DMS79 (cell line): ENCODE data around the gene ZNF681.
A peak's percentile ranks its signal among the peaks of the same experiment; 100 is the strongest.
"Not testable (repeated sequence)": the region's sequence is repeated elsewhere in the genome, so short reads cannot be mapped to it uniquely, and the experiment has no call there.

Experiments used
- DNase-seq: peaks from one replicate; lab custom pipeline; 2025; lab: John Stamatoyannopoulos, UW

Gene ZNF681

GRCh38 chr19:23774106-23774505 lies 15.4 kb upstream of the ZNF681 start:
- DNase-seq: no peak

GRCh38 chr19:23772675-23773063 lies 14.0 kb upstream of the ZNF681 start:
- DNase-seq: peak; percentile 71

- no peak for DNase-seq
Measured at GRCh38 chr19:23771761-23772674, 13.3 kb upstream of the ZNF681 start.

- no peak for DNase-seq
Measured at GRCh38 chr19:23771316-23771715, 12.6 kb upstream of the ZNF681 start.

- DNase-seq: no peak
Measured at GRCh38 chr19:23770672-23771250, 12.1 kb upstream of the ZNF681 start.

GRCh38 chr19:23769691-23770468 lies 11.2 kb upstream of the ZNF681 start:
- no peak for DNase-seq

GRCh38 chr19:23766951-23767350 lies 8.3 kb upstream of the ZNF681 start:
- no peak for DNase-seq

- DNase-seq: no peak
Measured at GRCh38 chr19:23764781-23765180, 6.1 kb upstream of the ZNF681 start.

GRCh38 chr19:23762884-23763711 lies 4.4 kb upstream of the ZNF681 start:
- peak; percentile 87 for DNase-seq

- no peak for DNase-seq
Measured at GRCh38 chr19:23762548-23762883, 3.8 kb upstream of the ZNF681 start.

GRCh38 chr19:23760326-23760725 lies 1.6 kb upstream of the ZNF681 start:
- not testable (repeated sequence) for DNase-seq

- DNase-seq: not testable (repeated sequence)
Measured at GRCh38 chr19:23743633-23744232, 15.0 kb downstream of the ZNF681 start.

- DNase-seq: not testable (repeated sequence)
Measured at GRCh38 chr19:23730729-23731465, 27.8 kb downstream of the ZNF681 start.

GRCh38 chr19:23724161-23724560 lies 34.5 kb downstream of the ZNF681 start:
- not testable (repeated sequence) for DNase-seq

GRCh38 chr19:23718802-23719201 lies 39.9 kb downstream of the ZNF681 start:
- DNase-seq: no peak

- DNase-seq: no peak
Measured at GRCh38 chr19:23716792-23717191, 41.9 kb downstream of the ZNF681 start.

GRCh38 chr19:23709347-23709746 lies 49.3 kb downstream of the ZNF681 start:
- DNase-seq: no peak

GRCh38 chr19:23706657-23707056 lies 52.0 kb downstream of the ZNF681 start:
- no peak for DNase-seq

- no peak for DNase-seq
Measured at GRCh38 chr19:23699521-23699860, 59.2 kb downstream of the ZNF681 start.

GRCh38 chr19:23698711-23699520 lies 59.8 kb downstream of the ZNF681 start:
- peak; percentile 73 for DNase-seq
